Glomerular visceral epithelial cell (primary cell): ENCODE results near the gene BOK.

Source experiments
- DNase-seq: peaks from one replicate; pipeline ENCODE4 v3.0.0-alpha.2; 2016; ENCODE audit errors: extremely low spot score

BOK gene

GRCh38 chr2:241619597-241620418, 61.3 kb downstream of the BOK start:
- DNase-seq = no peak

DNA sequence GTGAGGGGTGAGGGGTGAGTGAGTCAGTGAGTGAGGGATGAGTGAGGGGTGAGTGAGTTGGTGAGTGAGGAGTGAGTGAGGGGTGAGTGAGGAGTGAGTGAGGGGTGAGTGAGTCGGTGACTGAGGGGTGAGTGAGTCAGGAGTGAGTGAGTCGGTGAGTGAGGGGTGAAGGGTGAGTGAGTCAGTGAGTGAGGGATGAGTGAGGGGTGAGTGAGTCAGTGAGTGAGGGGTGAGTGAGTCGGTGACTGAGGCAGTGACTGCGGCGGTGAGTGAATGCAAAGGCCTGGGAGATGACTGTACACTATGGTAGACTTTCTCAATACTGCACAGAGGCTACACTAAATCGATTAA, 61.8 kb downstream of the BOK start:
- DNase-seq = no peak
